H9 (cell line): ENCODE measurements around the gene TNRC18. TPM values are rescaled to one million over a fixed set of nuclear protein-coding genes. Genes with fewer than 3 reads are reported as not detected.
A peak's percentile ranks its signal among the peaks of the same experiment; 100 is the strongest.

Source experiments
- DNase-seq: peaks from one replicate; pipeline ENCODE4 v3.0.0-alpha.2; 2017
- H2AFZ ChIP-seq: one replicate; pipeline ENCODE4 v1.6.1; 2013; ENCODE audit warnings: mild to moderate bottlenecking, low read length, control low read depth, moderate library complexity
- H2AK5ac ChIP-seq: 2 replicates; pipeline ENCODE4 v1.6.1; 2013; ENCODE audit warnings: low read length, control low read depth, mixed read lengths; ENCODE audit not compliant: insufficient read length
- H2BK120ac ChIP-seq: one replicate; pipeline ENCODE4 v1.6.1; 2013; ENCODE audit warnings: low read depth, mild to moderate bottlenecking, low read length, control low read depth, inconsistent platforms; ENCODE audit not compliant: poor library complexity, severe bottlenecking
- H2BK12ac ChIP-seq: 2 replicates; pipeline ENCODE4 v1.6.1; 2013; ENCODE audit warnings: low read length, control low read depth, mixed read lengths, low read depth; ENCODE audit not compliant: insufficient read length
- H2BK15ac ChIP-seq: 2 replicates; pipeline ENCODE4 v1.6.1; 2013; ENCODE audit warnings: low read depth, low read length, control low read depth
- H2BK20ac ChIP-seq: one replicate; pipeline ENCODE4 v1.6.1; 2013; ENCODE audit warnings: low read depth, mild to moderate bottlenecking, low read length, control low read depth, inconsistent platforms; ENCODE audit not compliant: poor library complexity, severe bottlenecking
- H2BK5ac ChIP-seq: 2 replicates; pipeline ENCODE4 v1.6.1; 2013; ENCODE audit warnings: low read length, control low read depth, mixed read lengths; ENCODE audit not compliant: insufficient read length
- H3K14ac ChIP-seq: 2 replicates; pipeline ENCODE4 v1.6.1; 2013; ENCODE audit warnings: low read length, control low read depth; ENCODE audit not compliant: insufficient read depth
- H3K18ac ChIP-seq: 2 replicates; pipeline ENCODE4 v1.6.1; 2013; ENCODE audit warnings: low read depth, mild to moderate bottlenecking, mixed read lengths, low read length, control low read depth; ENCODE audit not compliant: insufficient read length
- H3K23ac ChIP-seq: 2 replicates; pipeline ENCODE4 v1.6.1; 2013; ENCODE audit warnings: low read length, control low read depth, mixed read lengths, low read depth; ENCODE audit not compliant: insufficient read length
- H3K23me2 ChIP-seq: 2 replicates; pipeline ENCODE4 v1.6.1; 2013; ENCODE audit warnings: low read depth, mild to moderate bottlenecking, mixed read lengths, low read length, control low read depth; ENCODE audit not compliant: insufficient read length, poor library complexity, severe bottlenecking
- H3K27ac ChIP-seq: 2 replicates; pipeline ENCODE4 v1.5.1; 2013; ENCODE audit warnings: low read length, control low read depth, mixed read lengths, low read depth; ENCODE audit not compliant: insufficient read length
- H3K27me3 ChIP-seq: 2 replicates; pipeline ENCODE4 v1.6.1; 2013; ENCODE audit warnings: low read length, control low read depth, inconsistent platforms; ENCODE audit not compliant: insufficient read depth
- H3K4ac ChIP-seq: 2 replicates; pipeline ENCODE4 v1.6.1; 2013; ENCODE audit warnings: low read depth, mild to moderate bottlenecking, control low read depth, inconsistent platforms, low read length, moderate library complexity
- H3K4me1 ChIP-seq: 2 replicates; pipeline ENCODE4 v1.6.1; 2013; ENCODE audit warnings: low read length, control low read depth, inconsistent platforms; ENCODE audit not compliant: insufficient read depth
- H3K4me2 ChIP-seq: 2 replicates; pipeline ENCODE4 v1.6.1; 2013; ENCODE audit warnings: low read length, control low read depth, mixed read lengths; ENCODE audit not compliant: insufficient read length, insufficient read depth
- H3K56ac ChIP-seq: 2 replicates; pipeline ENCODE4 v1.6.1; 2013; ENCODE audit warnings: low read depth, mild to moderate bottlenecking, mixed read lengths, low read length, control low read depth; ENCODE audit not compliant: insufficient read length
- H3K79me1 ChIP-seq: 2 replicates; pipeline ENCODE4 v1.6.1; 2013; ENCODE audit warnings: low read depth, mild to moderate bottlenecking, moderate library complexity, low read length, control low read depth, inconsistent platforms; ENCODE audit not compliant: insufficient read depth, poor library complexity, severe bottlenecking
- H3K79me2 ChIP-seq: 2 replicates; pipeline ENCODE4 v1.6.1; 2013; ENCODE audit warnings: low read length, control low read depth, inconsistent platforms; ENCODE audit not compliant: insufficient read depth
- H3K9ac ChIP-seq: 2 replicates; pipeline ENCODE4 v1.6.1; 2013; ENCODE audit warnings: low read length, control low read depth, mixed read lengths; ENCODE audit not compliant: insufficient read length; ENCODE audit errors: extremely low read depth
- H3K9me3 ChIP-seq: one replicate; pipeline ENCODE4 v1.6.1; 2013; ENCODE audit warnings: low read depth, low read length, inconsistent platforms; ENCODE audit not compliant: control insufficient read depth
- H3T11ph ChIP-seq: one replicate; pipeline ENCODE4 v1.6.1; 2013; ENCODE audit warnings: mild to moderate bottlenecking, low read length, control low read depth, inconsistent platforms
- H4K20me1 ChIP-seq: one replicate; pipeline ENCODE4 v1.6.1; 2013; ENCODE audit not compliant: control insufficient read depth, insufficient read length, insufficient read depth
- H4K5ac ChIP-seq: 2 replicates; pipeline ENCODE4 v1.6.1; 2013; ENCODE audit warnings: low read depth, mild to moderate bottlenecking, mixed read lengths, low read length, control low read depth; ENCODE audit not compliant: insufficient read length
- H4K8ac ChIP-seq: replicated peaks from 2 replicates; pipeline ENCODE4 v1.6.1; 2013; ENCODE audit warnings: low read length, control low read depth, mixed read lengths, low read depth; ENCODE audit not compliant: insufficient read length
- H4K91ac ChIP-seq: 2 replicates; pipeline ENCODE4 v1.6.1; 2013; ENCODE audit warnings: low read depth, mild to moderate bottlenecking, moderate library complexity, mixed read lengths, low read length, control low read depth; ENCODE audit not compliant: insufficient read length
- H3K27ac Mint-ChIP-seq, 3 experiments: 2 replicates in 2 of 3; 3 replicates in 1 of 3; pipeline ENCODE4 v1.8.0; 2020 to 2021; ENCODE audit warnings: mixed read lengths in 3 of 3, mild to moderate bottlenecking in 1 of 3, moderate library complexity in 1 of 3
- H3K27me3 Mint-ChIP-seq: 2 replicates; pipeline ENCODE4 v1.8.0; 2021; ENCODE audit warnings: low read depth, mild to moderate bottlenecking, moderate library complexity, mixed read lengths
- H3K36me3 Mint-ChIP-seq, 3 experiments: 2 replicates in 2 of 3; 3 replicates in 1 of 3; pipeline ENCODE4 v1.8.0; 2020 to 2021; ENCODE audit warnings: low read depth in 3 of 3, mixed read lengths in 3 of 3; ENCODE audit not compliant: insufficient read depth in 1 of 3
- H3K4me1 Mint-ChIP-seq, 2 experiments: 2 replicates each; pipeline ENCODE4 v1.8.0; 2020; ENCODE audit warnings: mixed read lengths in 2 of 2
- H3K4me3 Mint-ChIP-seq, 2 experiments: 2 replicates in 1 of 2; 3 replicates in 1 of 2; pipeline ENCODE4 v1.8.0; 2020 to 2021; ENCODE audit warnings: mild to moderate bottlenecking in 2 of 2, mixed read lengths in 2 of 2, moderate library complexity in 1 of 2
- H3K9me3 Mint-ChIP-seq, 2 experiments: 2 replicates in 1 of 2; 3 replicates in 1 of 2; pipeline ENCODE4 v1.8.0; 2020; ENCODE audit warnings: mild to moderate bottlenecking in 2 of 2, mixed read lengths in 2 of 2, moderate library complexity in 1 of 2
- CTCF ChIP-seq: fragments of 200-600 bp; sonication (generic); conservative IDR thresholded peaks from 3 replicates; pipeline ENCODE4 v1.8.0; 2021; ENCODE audit warnings: antibody characterized with exemption, mild to moderate bottlenecking
- WGBS: extraction: QIAGEN DNeasy Blood & Tissue Kit; methylation state at CpG from one replicate; pipeline ENCODE4 v1.1.7; 2013; ENCODE audit warnings: missing lambda C conversion rate, low lambda C conversion rate, mixed read lengths; ENCODE audit not compliant: insufficient read length; ENCODE audit errors: extremely low coverage; 5-methylcytosine and 5-hydroxymethylcytosine counted together
- total RNA-seq: library from RNA; stranded (reverse); gene quantifications from 2 replicates; pipeline ENCODE4 v1.2.1, GENCODE V29; 2021

TNRC18 gene
- total RNA-seq, 1 experiment from 2014 or later, result 21.2 TPM

DNA sequence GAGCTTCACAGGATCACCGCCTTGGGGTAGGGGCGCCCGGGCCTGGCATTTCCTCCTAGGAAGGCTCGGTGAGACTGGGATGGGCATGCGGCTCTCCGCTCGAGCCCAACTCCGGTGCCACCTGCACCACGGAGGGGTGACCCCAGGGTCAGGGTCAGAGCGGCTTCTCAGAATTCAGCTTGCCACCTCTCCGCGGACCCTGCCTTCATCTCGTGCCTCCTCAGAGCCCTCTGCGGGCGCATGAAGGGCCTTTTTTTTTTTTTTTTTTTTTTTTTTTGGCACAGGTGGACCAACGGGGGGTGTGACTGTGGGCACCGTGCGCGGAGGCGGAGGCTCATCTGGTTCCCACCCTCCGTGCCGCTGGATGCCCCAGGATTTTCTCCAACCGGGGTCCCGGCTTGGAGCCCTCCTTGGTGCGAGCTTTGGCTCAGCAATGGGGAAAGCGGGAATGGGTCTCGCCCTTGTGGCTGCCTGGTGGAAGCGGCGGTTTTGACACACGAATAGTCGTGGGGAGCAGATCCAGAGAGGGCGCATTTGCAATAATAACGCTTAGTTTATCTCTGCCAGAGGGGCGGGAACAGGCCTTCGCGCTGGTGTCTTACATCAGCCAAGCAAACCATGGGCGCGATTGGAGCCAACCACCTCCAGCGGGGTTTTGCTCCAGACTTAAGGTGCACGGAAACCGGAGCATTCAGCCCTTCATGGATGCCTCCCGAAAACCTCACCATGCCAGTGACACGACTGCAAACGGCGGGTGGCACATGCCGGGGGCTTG lies 5.0 kb upstream of the TNRC18 start:
- no peaks in the 10 kb centered on the region for H4K20me1 ChIP-seq
- H2BK20ac ChIP-seq, result no peak overlapping the region
- no peak overlapping the region for H2BK12ac ChIP-seq
- Mint-ChIP-seq H3K36me3 (peaks cover 2 to 7% (median 5%) of the 10 kb centered on the region in 3 experiments; a peak in 5 of 7 replicates), H3K9me3 (peaks cover 0 to 4% of the 10 kb centered on the region in 2 experiments; a peak in 4 of 5 replicates), H3K27me3 (peaks cover 68% of the 10 kb centered on the region), H3K27ac (0 out of 7 replicates have a peak overlapping the region, but pooled peaks of 1 of the 3 experiments have one; percentile 39), H3K4me1 (peaks cover 24 to 30% of the 10 kb centered on the region in 2 experiments), H3K4me3 (peak overlapping the region; percentile 82 to 89)
- H3T11ph ChIP-seq, result no peak overlapping the region
- H3K9ac ChIP-seq, result no peak overlapping the region
- H3K27me3 ChIP-seq, result peaks cover 28% of the 10 kb centered on the region; the same call in 1 of the 2 replicates
- no peak overlapping the region for H4K91ac ChIP-seq
- no peaks in the 10 kb centered on the region for H3K9me3 ChIP-seq
- H3K4me1 ChIP-seq, result no peaks in the 10 kb centered on the region
- no peaks in the 10 kb centered on the region for H3K79me1 ChIP-seq
- no peak overlapping the region for H2BK15ac ChIP-seq
- H3K4ac ChIP-seq, result no peak overlapping the region
- H3K4me2 ChIP-seq, result peak overlapping the region; percentile 58
- H4K5ac ChIP-seq, result no peak overlapping the region
- WGBS, result no CpG with 5 or more reads among the region's 46 CpGs
- peaks cover 55% of the 10 kb centered on the region for H3K23me2 ChIP-seq
- H4K8ac ChIP-seq, result no peak overlapping the region
- H2BK5ac ChIP-seq, result no peak overlapping the region
- H3K56ac ChIP-seq, result no peak overlapping the region
- H2BK120ac ChIP-seq, result no peak overlapping the region
- peak overlapping the region; percentile 18 for H3K18ac ChIP-seq
- no peak for TF ChIP-seq CTCF
- no peak overlapping the region for H2AFZ ChIP-seq
- no peak overlapping the region for H3K27ac ChIP-seq
- peak overlapping the region; percentile 80 for H3K14ac ChIP-seq
- H3K79me2 ChIP-seq, result no peaks in the 10 kb centered on the region
- no peak overlapping the region for H3K23ac ChIP-seq
- DNase-seq, result no peak
- no peak overlapping the region for H2AK5ac ChIP-seq
